ENCODE data around the gene ERN1.

ERN1 gene

DNA sequence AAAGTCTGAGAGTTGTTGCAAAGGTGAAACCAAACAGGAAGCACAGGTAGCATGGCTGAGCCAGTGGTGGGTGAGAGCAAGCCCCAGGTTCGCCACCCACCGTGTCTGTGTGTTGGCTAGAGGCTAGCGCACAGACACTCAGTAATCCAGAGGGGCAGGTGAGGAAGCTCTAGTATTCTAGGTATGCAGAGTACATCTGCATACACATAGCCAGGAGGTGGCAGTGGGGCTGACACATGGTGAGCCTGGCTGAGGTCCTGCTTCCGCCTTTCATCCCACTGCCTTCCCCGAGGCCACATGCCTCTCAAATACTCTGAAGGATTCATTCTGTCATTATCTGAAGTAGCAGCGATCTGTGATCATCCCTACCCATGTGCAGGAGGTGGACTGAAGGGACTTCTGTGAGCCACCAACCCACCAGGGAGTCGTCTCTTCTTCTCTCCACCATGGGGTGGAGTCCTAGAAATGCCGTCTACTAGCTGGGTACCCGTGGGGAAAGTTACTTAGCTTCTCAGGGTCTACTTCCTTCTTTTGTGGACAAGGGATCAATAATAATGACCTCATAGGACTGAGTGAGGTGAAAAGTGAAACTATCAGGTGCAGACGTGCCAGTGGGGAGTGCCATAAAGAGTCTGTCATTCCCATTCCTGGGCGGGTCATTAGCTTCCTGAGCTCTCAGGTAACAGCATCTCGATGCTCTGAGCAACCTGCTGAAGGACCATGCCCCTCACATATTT is 73.5 kb downstream of the ERN1 start:
- no peak for FAIRE-seq

DNA sequence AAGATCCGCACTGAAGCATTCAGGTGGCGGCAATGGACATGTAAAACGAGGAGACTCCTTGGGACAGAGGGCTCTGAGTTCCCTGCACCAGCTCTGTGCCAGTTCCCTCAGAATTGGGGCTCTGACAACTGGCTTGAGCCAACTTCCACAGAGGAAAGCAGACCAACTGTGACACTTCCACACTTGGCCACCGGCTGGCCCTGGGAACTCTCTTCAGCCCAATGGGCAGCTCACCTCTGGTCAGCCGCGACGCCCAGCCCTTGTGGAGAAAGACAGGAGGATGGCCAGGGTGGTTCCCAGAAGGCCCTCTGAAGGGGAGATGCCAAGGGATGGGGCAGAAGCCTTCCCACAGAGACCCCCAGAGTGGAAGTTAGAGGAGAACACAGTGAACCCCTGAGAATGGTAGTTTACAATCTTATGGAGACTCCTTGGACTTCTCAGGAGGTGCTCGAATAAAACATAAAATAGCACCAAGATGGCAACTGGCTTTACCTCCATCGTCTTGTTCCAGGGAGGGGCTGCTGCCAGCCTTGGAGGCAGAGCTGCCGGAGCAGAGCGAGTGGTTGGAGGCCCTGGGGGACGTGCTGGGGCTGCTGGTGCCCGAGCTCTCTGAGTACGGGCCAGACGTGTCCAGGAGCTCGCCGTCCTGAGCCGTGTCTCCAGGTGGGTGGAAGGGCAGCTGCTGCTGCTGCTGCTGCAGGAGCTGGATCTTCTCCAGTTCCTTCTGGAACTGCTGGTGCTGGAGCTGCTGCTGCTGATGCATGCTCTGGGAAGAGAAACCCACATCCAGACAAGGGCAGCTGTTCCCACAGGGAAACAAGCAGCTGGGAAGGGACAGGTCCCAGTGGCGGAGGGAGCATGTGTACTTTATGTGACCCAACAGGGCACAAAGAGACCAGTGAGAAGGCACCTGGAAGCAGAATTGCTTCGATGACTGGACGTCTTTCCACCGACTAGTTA is 74.5 kb downstream of the ERN1 start:
- FAIRE-seq = no peak

DNA sequence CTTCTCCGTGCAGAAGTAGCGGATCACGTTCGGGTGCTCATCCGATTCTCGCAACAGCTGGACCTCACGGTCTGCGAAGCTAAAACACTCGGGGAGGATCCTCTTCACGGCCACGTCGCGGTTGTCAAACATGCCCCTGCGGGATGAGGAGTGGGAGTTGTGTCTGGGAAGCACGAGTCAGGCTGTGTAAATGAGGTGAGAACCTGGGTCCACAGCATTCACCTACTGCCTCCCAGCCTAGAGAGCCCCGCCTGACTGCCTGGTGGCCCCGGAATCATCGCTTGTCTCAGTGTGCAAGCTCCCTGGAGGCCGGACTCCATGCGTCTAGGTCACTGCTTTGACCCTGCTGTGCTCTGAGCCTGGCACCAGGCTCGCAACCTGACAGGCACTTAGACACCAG is 75.6 kb downstream of the ERN1 start:
- FAIRE-seq = no peak

DNA sequence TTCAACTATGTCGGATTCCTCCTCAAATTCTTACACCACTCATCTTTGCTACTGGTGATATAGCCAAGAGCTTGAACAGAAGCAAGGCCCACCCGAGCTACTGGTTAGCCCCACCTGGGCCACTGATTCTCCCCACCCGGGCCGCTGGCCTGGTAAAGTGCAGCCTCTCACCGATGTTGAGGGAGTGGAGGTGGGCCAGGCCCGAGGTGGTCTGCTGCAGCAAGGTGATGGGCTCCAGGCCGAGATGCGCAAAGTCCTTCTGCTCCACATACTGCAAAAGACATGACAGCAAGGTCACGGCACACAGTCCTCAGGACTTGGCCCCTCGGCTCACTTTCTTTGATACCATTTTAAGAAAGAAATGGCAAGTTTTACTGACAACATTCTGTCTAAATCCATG is 76.8 kb downstream of the ERN1 start:
- FAIRE-seq = no peak

DNA sequence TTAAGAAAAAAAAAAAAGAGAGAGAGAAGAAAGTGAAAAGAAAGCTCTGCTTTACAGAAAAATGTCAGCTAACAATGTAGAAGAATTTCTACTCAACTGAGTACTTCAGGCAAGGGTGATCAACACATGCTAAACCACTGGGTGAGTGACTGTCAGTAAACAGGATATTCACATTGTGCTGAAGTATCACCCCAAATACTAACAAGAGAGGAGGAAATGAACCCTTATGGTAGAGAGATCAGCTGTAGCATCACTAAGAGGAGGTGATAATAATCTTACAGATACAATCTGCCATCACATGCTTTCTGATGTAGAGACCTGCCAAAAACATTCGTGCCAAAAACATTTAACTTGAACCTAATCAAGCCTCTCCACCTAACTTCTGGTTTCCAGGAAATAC is 78.8 kb downstream of the ERN1 start:
- FAIRE-seq = no peak

DNA sequence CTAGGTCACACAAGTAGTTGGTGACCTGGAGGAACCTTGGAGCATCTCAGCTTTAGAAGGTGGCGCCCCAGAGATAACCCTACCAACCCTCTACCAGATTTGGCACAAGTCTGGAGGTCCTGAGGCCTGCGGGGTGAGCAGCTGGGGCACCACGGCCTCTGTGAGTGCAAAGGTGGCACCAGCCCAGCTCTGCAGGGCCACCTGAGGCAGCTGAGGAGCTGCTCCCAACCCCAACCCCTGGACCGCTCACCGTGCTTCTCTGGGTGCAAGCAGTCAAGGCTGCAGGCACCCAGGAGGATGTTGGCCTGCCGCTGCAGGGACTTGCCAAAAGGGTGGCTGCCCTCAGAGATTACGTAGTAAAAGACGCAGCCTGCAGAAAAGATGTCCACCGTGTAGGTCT is 81.1 kb downstream of the ERN1 start:
- no peak for FAIRE-seq

DNA sequence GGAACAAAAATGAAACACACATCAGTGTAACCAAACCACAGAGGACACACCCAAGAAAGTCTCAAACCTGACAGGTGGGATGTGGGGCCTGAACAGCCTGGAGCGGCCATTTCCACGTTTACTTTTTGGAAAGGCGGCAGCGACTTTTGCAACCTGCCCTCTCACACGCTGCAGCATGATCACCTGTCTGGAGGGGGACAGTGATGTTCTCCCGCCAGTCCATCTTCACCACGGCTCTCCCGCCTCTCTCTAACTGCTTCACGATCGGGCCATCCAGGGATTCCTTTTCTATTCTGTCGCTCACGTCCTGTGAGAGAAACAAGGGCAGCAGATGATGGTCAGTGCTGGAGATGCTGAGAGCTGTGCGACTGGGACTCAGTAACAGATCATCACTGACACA is 84.8 kb downstream of the ERN1 start:
- no peak for FAIRE-seq

DNA sequence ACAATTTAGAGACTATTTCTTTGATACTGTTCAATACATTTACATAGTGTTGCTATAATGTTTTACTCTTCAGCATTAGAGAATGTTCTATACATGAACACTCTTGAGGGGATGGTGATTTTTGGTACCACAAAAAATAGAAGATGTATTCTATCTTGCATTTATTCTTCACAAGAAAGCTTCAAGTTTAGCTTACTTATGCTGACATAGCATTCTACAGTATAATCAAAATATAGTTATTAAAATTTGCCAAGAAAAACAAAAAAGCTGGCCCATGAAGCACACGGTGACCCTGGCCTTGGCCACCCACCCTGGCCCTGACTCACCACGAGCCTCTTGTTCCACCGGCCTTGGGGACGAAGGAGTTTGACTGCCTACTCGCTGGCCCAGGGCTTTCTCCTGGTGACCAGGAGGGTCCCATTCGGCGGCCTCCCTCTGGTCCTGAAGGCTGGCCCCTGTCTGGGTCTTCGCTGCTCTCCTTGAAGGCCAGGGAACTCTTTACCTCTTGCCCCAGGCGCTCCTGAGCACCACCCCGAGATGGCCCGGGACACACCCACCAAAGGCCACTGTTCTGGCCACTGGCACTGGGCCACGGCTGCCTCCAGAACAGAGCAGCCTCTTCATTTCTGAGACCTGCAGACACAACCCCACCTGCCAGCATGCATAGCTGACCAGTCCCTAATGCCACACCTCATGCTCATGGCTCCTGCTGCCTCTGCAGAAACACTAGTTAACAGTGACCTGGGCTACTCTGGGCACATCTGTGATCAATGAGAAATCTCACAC is 87.1 kb downstream of the ERN1 start:
- no peak for FAIRE-seq

DNA sequence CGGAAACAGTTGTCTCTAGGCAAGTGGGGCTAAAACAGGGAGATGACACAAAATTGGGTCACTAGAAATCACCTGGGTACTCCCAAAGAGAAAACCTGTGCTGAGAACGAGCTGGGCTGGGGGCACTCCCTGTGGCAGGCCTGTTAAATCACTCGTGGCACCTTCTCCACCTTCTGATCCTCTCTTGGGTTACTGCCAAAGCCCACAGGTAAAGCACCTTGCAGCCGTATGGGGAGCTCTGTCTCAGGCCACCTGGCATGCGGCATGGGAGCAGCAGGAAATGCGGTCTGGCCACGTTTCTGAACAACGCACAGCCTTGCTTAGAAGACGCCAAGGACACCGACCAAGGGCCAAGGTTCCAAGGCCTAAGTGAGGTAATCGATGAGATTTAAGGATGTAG is 88.0 kb downstream of the ERN1 start:
- no peak for FAIRE-seq

DNA sequence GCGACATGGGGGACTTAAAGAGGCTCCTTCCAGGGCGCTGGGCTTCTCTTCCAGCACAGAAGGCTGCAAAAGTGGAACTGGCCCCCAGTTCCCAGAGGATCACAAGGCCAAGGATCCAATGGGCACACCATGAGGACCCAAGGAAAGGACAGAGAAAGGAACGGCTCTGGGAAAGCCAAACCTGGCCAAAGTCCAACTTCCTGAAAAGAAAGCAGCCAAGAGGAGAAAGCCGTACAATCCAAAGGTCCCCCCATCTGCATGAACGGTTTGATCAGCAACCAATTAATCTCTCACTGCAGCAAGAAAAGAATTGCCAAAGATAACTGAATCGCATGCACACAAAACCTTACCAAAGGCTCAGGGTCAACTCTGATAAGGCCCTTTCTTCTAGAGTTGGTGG is 89.7 kb downstream of the ERN1 start:
- no peak for FAIRE-seq

DNA sequence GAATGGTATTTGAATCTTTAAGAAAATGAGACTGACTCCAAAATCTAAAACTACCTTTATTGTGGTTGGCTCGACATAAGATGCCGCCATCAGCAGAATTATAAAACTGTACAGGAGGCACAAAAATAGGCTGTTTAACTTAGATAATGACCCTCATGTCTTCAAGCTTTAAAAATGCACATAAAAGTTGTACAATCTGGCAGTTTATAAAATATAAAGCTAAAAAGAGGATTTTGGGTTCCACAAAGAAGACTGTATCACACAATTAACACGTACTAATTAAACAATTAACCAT is 90.9 kb downstream of the ERN1 start:
- no peak for FAIRE-seq

DNA sequence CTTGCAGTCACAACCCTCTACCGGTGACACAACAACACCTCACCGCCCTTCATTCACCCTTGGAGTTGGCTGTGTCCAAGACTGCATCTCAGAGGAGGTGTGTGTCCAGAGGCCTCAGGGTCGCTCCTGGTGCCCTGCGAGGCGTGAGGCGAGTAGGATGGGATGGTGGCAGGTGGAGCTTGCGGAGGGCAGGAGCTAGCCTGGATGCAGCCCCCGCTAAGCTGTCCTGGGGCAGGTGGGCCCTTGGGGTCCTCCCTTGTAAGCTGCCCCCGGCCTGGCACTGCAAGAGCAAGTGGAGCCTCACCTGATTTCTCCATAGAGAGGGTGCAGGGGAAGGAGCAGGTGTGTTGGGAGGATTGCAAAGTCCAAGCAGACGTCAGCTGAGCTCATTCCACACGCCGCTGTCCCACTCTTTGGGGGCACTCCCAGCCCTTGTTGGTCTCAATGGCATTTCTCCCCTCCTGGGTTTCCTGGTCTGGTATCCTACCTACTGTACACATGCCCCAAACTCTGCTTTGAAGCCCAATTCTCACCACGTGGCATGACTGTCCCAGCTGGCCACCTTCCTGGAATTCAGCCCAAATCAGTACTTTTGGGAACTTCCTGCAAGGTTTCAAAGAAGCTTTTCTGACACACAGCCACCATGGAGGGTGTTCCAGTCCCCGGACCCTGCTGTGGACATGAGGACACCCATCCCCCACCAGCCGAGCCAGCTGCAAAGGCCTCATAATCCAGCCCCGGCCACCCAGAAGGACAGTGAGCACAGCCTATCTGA is 91.4 kb downstream of the ERN1 start:
- FAIRE-seq = no peak

DNA sequence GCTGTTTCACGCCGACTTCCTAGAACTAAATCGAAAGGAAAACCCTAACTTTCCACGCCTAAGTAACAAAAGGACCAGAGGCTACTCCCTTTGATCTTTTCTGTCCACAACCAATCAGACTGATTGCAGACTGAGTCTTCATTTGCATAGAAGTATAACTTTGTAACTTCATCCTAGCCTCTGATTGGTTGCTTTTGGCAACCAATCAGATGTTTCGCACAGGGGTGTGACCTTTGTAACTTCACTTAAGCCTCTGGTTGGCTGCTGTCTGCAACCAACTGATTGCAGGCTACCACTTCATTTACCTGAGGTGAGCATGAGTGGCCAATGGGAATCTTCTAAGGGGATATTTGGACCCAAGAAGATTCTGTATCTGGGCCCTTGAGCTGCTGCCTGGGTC is 92.1 kb downstream of the ERN1 start:
- no peak for FAIRE-seq

DNA sequence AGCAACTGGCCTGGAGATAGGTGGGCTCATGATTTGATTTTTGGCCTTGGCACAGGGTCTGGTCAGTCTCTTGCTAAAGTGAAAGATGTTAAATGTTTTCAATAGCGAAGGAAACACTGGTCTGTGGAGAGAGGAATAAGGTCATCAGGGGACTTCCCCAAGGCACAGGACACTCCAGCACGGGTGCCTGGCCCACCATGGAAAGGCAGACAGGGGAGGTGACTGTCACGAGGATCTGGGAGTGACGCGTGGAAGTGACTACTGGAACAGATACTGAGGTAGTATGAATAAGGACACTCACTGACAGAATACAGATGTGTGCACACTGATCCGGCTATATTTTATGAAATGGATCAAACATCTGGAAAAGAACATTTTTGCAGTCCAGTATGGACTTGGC is 92.8 kb downstream of the ERN1 start:
- FAIRE-seq = no peak

DNA sequence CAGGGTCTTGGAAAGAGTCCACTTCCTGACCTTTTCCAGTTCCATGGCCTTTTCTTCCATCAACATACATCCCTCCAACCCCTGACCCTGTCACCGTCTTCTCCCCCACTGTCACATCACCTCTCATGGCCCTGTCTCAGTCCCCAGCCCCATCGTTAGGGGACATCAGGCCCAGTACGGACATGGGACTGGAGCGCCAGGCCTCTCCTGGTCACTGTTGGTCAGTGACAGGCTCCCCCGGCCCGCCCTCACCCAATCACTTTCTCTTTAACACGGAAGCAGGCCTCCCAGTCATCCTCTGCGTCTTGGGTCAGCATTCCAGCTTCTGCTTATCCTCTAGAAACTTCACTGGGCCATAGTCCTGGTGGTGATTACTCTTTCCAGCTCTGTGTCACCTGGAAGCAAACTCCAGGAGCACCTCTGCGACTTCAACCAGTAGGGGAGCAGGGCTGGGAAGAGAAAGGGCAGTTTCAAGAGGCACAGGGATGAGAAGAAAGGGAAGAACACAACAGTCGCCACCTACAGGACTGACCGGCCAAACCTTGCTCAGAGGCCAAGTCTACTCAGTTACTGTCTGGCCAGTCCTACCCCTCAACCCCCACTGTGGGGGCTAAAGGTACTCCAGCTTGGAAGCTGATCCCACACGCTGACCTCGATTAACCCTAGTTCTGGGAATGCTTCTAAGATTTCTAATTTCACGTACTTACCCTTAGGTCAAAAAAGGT is 93.6 kb downstream of the ERN1 start:
- no peak for FAIRE-seq

DNA sequence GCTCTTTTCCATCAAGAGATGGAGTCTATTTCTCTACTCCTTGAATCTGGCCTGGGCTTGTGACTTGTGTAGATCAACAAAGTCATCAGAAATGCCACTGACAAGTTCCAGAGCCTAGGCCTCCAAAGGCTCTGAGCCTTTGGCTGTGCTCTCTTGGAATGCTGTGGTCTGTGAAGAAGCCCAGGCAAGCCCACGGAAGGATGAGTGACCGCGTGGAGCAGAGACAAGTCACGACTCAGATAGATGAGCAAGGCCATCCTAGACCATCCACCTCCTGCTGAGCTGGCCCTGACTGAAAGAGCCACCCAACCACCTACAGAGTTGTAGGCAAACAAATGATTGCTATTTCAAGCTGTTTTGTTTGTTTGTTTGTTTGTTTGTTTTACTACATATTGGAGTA is 97.9 kb downstream of the ERN1 start:
- FAIRE-seq = no peak

DNA sequence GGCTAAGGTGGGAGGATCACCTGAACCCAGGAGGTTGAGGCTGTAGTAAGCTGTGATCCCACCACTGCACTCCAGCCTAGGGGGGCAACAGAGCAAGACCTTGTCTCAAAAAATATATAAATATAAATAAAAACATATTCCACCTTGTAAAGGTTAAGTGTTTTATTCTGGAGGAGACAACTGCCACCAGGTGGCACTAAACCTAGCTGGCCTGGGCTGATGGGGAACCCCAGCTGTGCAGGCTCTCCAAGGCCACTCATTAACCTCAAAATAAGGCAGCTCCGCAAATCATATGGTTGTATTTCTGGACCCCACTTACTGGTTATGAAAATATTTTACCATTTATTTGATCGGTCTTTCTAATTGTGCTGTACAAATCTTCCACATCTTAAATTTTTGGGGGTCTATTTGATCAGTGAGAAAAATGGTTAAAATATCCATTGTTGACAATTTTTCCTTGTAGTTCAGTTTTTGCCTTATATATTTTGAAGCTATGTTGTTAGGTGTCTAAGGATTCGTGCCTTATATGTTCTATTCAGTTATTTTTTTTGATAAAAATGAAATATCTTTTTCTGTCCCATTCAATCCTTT is 101.0 kb downstream of the ERN1 start:
- no peak for FAIRE-seq

DNA sequence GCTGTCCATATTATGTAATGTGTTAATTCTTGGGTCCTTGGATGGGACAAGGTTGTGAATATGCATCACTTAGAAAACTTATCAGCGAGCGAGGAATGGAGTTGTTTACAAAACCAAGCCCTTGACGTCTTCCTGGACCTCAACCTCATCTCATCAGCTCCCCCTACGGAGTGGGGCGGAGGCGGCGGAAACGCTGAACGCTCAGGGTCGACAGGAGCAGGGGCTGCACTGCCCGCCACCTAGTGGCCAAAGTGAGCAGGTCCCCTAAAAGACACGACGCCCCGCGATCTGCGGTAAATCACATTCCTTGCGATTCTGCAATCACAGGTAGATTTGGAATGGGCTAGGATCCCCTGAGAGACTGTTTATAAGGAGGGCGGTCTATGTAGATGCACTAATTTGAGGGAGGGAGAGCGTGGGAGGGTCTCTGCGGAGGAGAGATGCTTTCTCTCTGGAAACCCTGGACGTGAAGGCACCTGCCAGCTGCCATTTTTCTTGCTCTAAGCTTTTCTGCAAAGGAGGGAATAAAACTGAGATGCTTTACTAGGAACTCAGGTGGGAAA is 104.1 kb downstream of the ERN1 start:
- FAIRE-seq = no peak

DNA sequence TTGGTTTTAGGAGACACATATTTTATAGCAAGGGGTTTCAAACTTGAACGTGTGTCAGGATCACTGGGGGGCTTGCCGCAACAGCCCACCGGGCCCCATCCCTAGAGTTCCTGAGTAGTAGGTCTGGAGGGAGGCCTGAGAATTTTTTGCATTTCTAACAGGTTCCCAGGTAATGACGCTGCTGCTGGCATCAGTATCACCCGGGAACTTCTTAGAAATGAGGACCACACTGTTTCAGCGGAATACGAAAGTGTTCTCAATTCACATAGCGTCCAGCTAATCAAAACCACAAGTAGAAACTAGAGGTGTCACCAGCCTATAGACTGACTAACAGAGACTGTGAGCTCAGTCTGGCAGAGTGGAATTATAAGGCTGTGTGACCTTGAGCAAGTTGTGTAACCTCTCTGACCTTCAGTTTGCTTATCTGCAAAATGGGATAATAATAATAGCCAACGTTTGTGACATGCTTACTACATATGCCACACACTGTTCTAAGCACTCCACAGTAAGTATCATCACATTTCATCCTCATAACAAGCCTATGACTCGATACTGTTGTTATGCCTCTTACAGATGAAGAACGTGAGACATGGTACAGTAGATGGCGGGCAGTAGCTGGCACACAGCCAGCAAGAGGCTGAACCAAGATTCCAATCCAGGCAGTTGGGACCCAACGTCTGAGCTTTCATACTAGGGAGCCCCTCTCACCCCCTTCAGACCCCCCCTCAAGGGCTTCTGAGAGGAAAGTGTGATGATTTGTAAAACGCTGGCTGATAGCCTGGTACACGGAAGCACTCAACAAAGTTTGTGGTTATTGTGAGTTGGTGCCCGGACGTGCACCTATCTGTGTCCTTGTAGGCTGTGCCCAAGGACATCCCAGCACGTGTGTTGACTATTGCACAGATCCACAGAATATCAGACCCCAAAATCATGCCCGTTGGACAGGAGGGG is 104.9 kb downstream of the ERN1 start:
- no peak for FAIRE-seq

DNA sequence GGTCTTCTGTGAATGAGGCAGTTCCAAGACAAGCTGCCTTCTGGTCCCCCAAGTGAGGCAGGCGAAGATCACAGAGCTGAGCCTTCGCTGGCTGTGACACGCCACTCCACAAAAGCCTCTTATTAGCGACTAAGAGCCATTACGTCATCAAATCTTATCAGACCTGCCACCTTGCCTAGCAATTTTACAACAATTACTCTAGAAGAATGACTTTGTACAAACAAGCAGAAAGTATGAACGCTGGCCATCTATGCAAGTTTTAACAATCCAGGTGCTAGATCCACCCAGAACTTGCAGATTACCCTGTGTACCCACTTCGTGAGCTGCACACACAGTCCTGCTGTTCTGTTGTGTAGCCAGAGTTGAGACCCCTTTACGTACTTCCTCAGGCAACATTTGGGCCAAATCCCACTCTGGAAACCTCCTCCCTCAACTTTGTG is 105.7 kb downstream of the ERN1 start:
- FAIRE-seq = no peak
